KMS-11 (cell line): Measurements from ENCODE around the gene DAB2.

Source experiments
- H2AFZ ChIP-seq: fragments of 200-600 bp; sonication (generic); 2 replicates; pipeline ENCODE4 v1.6.1; 2016; ENCODE audit warnings: antibody characterized with exemption, mixed run types, low read depth
- H3K27ac ChIP-seq: fragments of 200-600 bp; sonication (generic); 2 replicates; pipeline ENCODE4 v1.6.1; 2016; ENCODE audit warnings: mild to moderate bottlenecking, mixed run types
- H3K27me3 ChIP-seq: fragments of 200-600 bp; sonication (generic); 2 replicates; pipeline ENCODE4 v1.6.1; 2017; ENCODE audit warnings: mild to moderate bottlenecking, low read depth, mixed run types, moderate library complexity; ENCODE audit not compliant: insufficient read depth
- H3K36me3 ChIP-seq: fragments of 200-600 bp; sonication (generic); 2 replicates; pipeline ENCODE4 v1.6.1; 2017; ENCODE audit warnings: mild to moderate bottlenecking, mixed run types; ENCODE audit not compliant: insufficient read depth
- H3K4me1 ChIP-seq: fragments of 200-600 bp; sonication (generic); 2 replicates; pipeline ENCODE4 v1.6.1; 2016; ENCODE audit warnings: mild to moderate bottlenecking, low read depth, mixed run types; ENCODE audit not compliant: poor library complexity, severe bottlenecking
- H3K4me2 ChIP-seq: fragments of 200-600 bp; sonication (generic); 2 replicates; pipeline ENCODE4 v1.7.0; 2016; ENCODE audit warnings: mild to moderate bottlenecking, mixed run types
- H3K4me3 ChIP-seq: fragments of 200-600 bp; sonication (generic); IDR thresholded peaks from 2 replicates; pipeline ENCODE4 v1.6.1; 2017; ENCODE audit warnings: low read depth, low read length, mixed read lengths; ENCODE audit not compliant: insufficient read depth
- H3K79me2 ChIP-seq: fragments of 200-600 bp; sonication (generic); 2 replicates; pipeline ENCODE4 v1.6.1; 2016; ENCODE audit warnings: low read depth, mixed run types; ENCODE audit not compliant: insufficient read depth
- H3K9ac ChIP-seq: fragments of 200-600 bp; sonication (generic); 2 replicates; pipeline ENCODE4 v1.6.1; 2016; ENCODE audit warnings: mild to moderate bottlenecking, mixed run types
- H4K20me1 ChIP-seq: fragments of 200-600 bp; sonication (generic); 2 replicates; pipeline ENCODE4 v1.6.1; 2016; ENCODE audit warnings: mild to moderate bottlenecking, mixed run types; ENCODE audit not compliant: insufficient read depth
- CTCF ChIP-seq: fragments of 200-600 bp; sonication (generic); conservative IDR thresholded peaks from 2 replicates; pipeline ENCODE4 v1.6.1; 2017; ENCODE audit warnings: low read depth, mild to moderate bottlenecking, antibody characterized with exemption, low read length, moderate library complexity, mixed read lengths

Gene DAB2

GRCh38 chr5:39426051-39426745, 1.4 kb upstream of the DAB2 start:
- TF ChIP-seq CTCF: no peak
- no peaks in the 10 kb centered on the region for H3K4me1 ChIP-seq
- H4K20me1 ChIP-seq: no peaks in the 10 kb centered on the region
- no peak overlapping the region for H3K4me2 ChIP-seq
- no peak overlapping the region for H3K4me3 ChIP-seq
- H2AFZ ChIP-seq: no peak overlapping the region
- no peak overlapping the region for H3K9ac ChIP-seq
- H3K27me3 ChIP-seq: no peaks in the 10 kb centered on the region
- H3K79me2 ChIP-seq: no peaks in the 10 kb centered on the region
- H3K27ac ChIP-seq: no peak overlapping the region
- H3K36me3 ChIP-seq: no peaks in the 10 kb centered on the region

GRCh38 chr5:39423331-39423751, 1.4 kb downstream of the DAB2 start:
- no peaks in the 10 kb centered on the region for H3K79me2 ChIP-seq
- H3K9ac ChIP-seq: no peak overlapping the region
- TF ChIP-seq CTCF: no peak

GRCh38 chr5:39422728-39423285, 2.0 kb downstream of the DAB2 start:
- no peak overlapping the region for H3K27ac ChIP-seq

More at GRCh38 chr5:39423331-39423751, 1.4 kb downstream of the DAB2 start:
- H3K4me3 ChIP-seq: no peak overlapping the region
- no peak overlapping the region for H3K4me2 ChIP-seq
- no peak overlapping the region for H3K27ac ChIP-seq
- H3K27me3 ChIP-seq: no peaks in the 10 kb centered on the region
- H2AFZ ChIP-seq: no peak overlapping the region
- H3K36me3 ChIP-seq: no peaks in the 10 kb centered on the region
- no peaks in the 10 kb centered on the region for H3K4me1 ChIP-seq
- no peaks in the 10 kb centered on the region for H4K20me1 ChIP-seq

GRCh38 chr5:39422036-39422606, 2.7 kb downstream of the DAB2 start:
- Histone ChIP-seq H3K9ac (no peak overlapping the region), H3K4me1 (no peaks in the 10 kb centered on the region), H3K4me3 (no peak overlapping the region), H3K27me3 (no peaks in the 10 kb centered on the region), H2AFZ (no peak overlapping the region), H3K27ac (no peak overlapping the region), H3K36me3 (no peaks in the 10 kb centered on the region), H3K79me2 (no peaks in the 10 kb centered on the region), H3K4me2 (no peak overlapping the region), H4K20me1 (no peaks in the 10 kb centered on the region)
- TF ChIP-seq CTCF: no peak

More at GRCh38 chr5:39422728-39423285, 2.0 kb downstream of the DAB2 start:
- H3K79me2 ChIP-seq: no peaks in the 10 kb centered on the region
- H3K9ac ChIP-seq: no peak overlapping the region
- no peak overlapping the region for H3K4me3 ChIP-seq
- H3K4me2 ChIP-seq: no peak overlapping the region
- no peaks in the 10 kb centered on the region for H3K4me1 ChIP-seq
- no peaks in the 10 kb centered on the region for H3K36me3 ChIP-seq
- H2AFZ ChIP-seq: no peak overlapping the region
- TF ChIP-seq CTCF: no peak
- H3K27me3 ChIP-seq: no peaks in the 10 kb centered on the region
- H4K20me1 ChIP-seq: no peaks in the 10 kb centered on the region
